DOHH2 (cell line): Measurements from ENCODE around the gene GATAD2A.

Experiments
- CTCF ChIP-seq: fragments of 200-600 bp; sonication (generic); IDR thresholded peaks from one replicate; pipeline ENCODE4 v1.5.1; 2014; ENCODE audit warnings: antibody characterized with exemption, mild to moderate bottlenecking, low read depth, low read length; ENCODE audit not compliant: poor library complexity, severe bottlenecking
- EZH2phosphoT487 ChIP-seq: fragments of 200-600 bp; sonication (generic); IDR thresholded peaks from 2 replicates; pipeline ENCODE4 v1.6.1; 2017; ENCODE audit warnings: borderline replicate concordance, mild to moderate bottlenecking, antibody characterized with exemption, low read length, moderate library complexity, mixed read lengths

- no peak for TF ChIP-seq CTCF
- no peak for TF ChIP-seq EZH2phosphoT487
These were observed 15.8 kb downstream of the GATAD2A start for GRCh38 chr19:19421299-19421696.
